IMR-90 (cell line): ENCODE results near the gene TCF7L2. TPM values are rescaled to one million over a fixed set of nuclear protein-coding genes. Genes with fewer than 3 reads are reported as not detected.

Experiments used
- ATAC-seq: fragments of 200-7000 bp; cut with Tn5 transposase; 2 replicates; pipeline ENCODE4 v1.9.1; 2020; ENCODE audit warnings: low read depth, mild to moderate bottlenecking, moderate library complexity
- BruUV-seq: library from RNA; stranded (reverse); fragments of 400-500 nt; replicated peaks from 2 replicates; lab custom pipeline; 2021; lab: Mats Ljungman, UMichigan
- CTCF ChIA-PET: fragments of 300-600 bp; formaldehyde crosslinking; extraction: SDS; loops from one replicate; lab custom pipeline; 2021; ENCODE audit warnings: antibody characterized with exemption; lab: Yijun Ruan, JAX
- POLR2A ChIA-PET: fragments of 300-600 bp; sonication (Branson Sonifier 250); formaldehyde crosslinking; loops from one replicate; lab custom pipeline; 2022; ENCODE audit warnings: antibody characterized with exemption; ENCODE audit not compliant: unreplicated experiment; lab: Charles Lee
- DNase-seq: peaks from one replicate; pipeline ENCODE4 v3.0.0; 2013
- H2AFZ ChIP-seq: replicated peaks from 2 replicates; pipeline ENCODE3; 2013; ENCODE audit warnings: low read length, mild to moderate bottlenecking; ENCODE audit not compliant: poor library complexity
- H2AK5ac ChIP-seq: 2 replicates; pipeline ENCODE4 v1.6.1; 2013; ENCODE audit warnings: low read depth, low read length, inconsistent platforms
- H2AK9ac ChIP-seq: replicated peaks from 2 replicates; pipeline ENCODE3; 2013; ENCODE audit warnings: mild to moderate bottlenecking, low read depth, low read length, moderate library complexity; ENCODE audit not compliant: poor library complexity
- H2BK120ac ChIP-seq: 2 replicates; pipeline ENCODE4 v1.6.1; 2013; ENCODE audit warnings: low read depth, low read length, inconsistent platforms
- H2BK15ac ChIP-seq: 3 replicates; pipeline ENCODE4 v1.6.1; 2013; ENCODE audit warnings: low read depth, low read length, inconsistent platforms
- H2BK20ac ChIP-seq: 2 replicates; pipeline ENCODE4 v1.6.1; 2013; ENCODE audit warnings: low read depth, mild to moderate bottlenecking, inconsistent platforms, low read length, moderate library complexity
- H2BK5ac ChIP-seq: 2 replicates; pipeline ENCODE4 v1.6.1; 2013; ENCODE audit warnings: mild to moderate bottlenecking, low read depth, low read length, inconsistent platforms; ENCODE audit not compliant: poor library complexity, severe bottlenecking
- H3K14ac ChIP-seq: replicated peaks from 2 replicates; pipeline ENCODE4 v1.6.1; 2013; ENCODE audit warnings: low read depth, low read length, inconsistent platforms
- H3K18ac ChIP-seq: 2 replicates; pipeline ENCODE4 v1.6.1; 2013; ENCODE audit warnings: low read depth, low read length, control low read depth
- H3K23ac ChIP-seq: 2 replicates; pipeline ENCODE4 v1.6.1; 2013; ENCODE audit warnings: low read depth, low read length, inconsistent platforms
- H3K27ac ChIP-seq: 2 replicates; pipeline ENCODE4 v1.5.1; 2013; ENCODE audit warnings: mild to moderate bottlenecking, control low read depth, low read length; ENCODE audit not compliant: insufficient read depth
- H3K27me3 ChIP-seq: 2 replicates; pipeline ENCODE4 v1.6.1; 2013; ENCODE audit warnings: low read length; ENCODE audit not compliant: control insufficient read depth, insufficient read depth
- H3K36me3 ChIP-seq: 2 replicates; pipeline ENCODE4 v1.6.1; 2013; ENCODE audit warnings: low read length, mixed read lengths; ENCODE audit not compliant: control insufficient read depth, insufficient read depth
- H3K4ac ChIP-seq: 2 replicates; pipeline ENCODE4 v1.6.1; 2013; ENCODE audit warnings: low read depth, low read length, inconsistent platforms
- H3K4me1 ChIP-seq: 2 replicates; pipeline ENCODE4 v1.6.1; 2013; ENCODE audit warnings: low read length, mixed read lengths; ENCODE audit not compliant: control insufficient read depth, insufficient read depth
- H3K4me2 ChIP-seq: 2 replicates; pipeline ENCODE4 v1.6.1; 2013; ENCODE audit warnings: low read depth, mild to moderate bottlenecking, control low read depth, low read length, moderate library complexity
- H3K4me3 ChIP-seq: 2 replicates; pipeline ENCODE4 v1.5.1; 2013; ENCODE audit warnings: low read depth, mild to moderate bottlenecking, control low read depth, low read length, moderate library complexity; ENCODE audit not compliant: insufficient read depth
- H3K56ac ChIP-seq: 2 replicates; pipeline ENCODE4 v1.6.1; 2013; ENCODE audit warnings: low read length, inconsistent platforms; ENCODE audit not compliant: insufficient read depth; ENCODE audit errors: extremely low read depth
- H3K79me1 ChIP-seq, 2 experiments: 2 replicates each; pipeline ENCODE4 v1.6.1; 2013; ENCODE audit warnings: low read length in 2 of 2, inconsistent platforms in 1 of 2, low read depth in 1 of 2
- H3K9ac ChIP-seq: 2 replicates; pipeline ENCODE4 v1.6.1; 2013; ENCODE audit warnings: low read depth, low read length, control low read depth
- H3K9me1 ChIP-seq: 2 replicates; pipeline ENCODE4 v1.6.1; 2013; ENCODE audit warnings: low read length, inconsistent platforms; ENCODE audit not compliant: insufficient read depth
- H3K9me3 ChIP-seq: 2 replicates; pipeline ENCODE4 v1.6.1; 2013; ENCODE audit warnings: low read length; ENCODE audit not compliant: control insufficient read depth, insufficient read depth
- H4K20me1 ChIP-seq: 2 replicates; pipeline ENCODE4 v1.6.1; 2013; ENCODE audit warnings: low read length, inconsistent platforms; ENCODE audit not compliant: insufficient read depth
- H4K5ac ChIP-seq: 2 replicates; pipeline ENCODE4 v1.6.1; 2013; ENCODE audit warnings: mild to moderate bottlenecking, low read depth, low read length, control low read depth
- H4K8ac ChIP-seq, 2 experiments: 2 replicates each; pipeline ENCODE4 v1.6.1; 2013; ENCODE audit warnings: low read depth in 2 of 2, low read length in 2 of 2, control low read depth in 1 of 2, inconsistent platforms in 1 of 2
- H4K91ac ChIP-seq: 2 replicates; pipeline ENCODE4 v1.6.1; 2013; ENCODE audit warnings: low read depth, low read length, inconsistent platforms; ENCODE audit not compliant: insufficient read depth
- CEBPB ChIP-seq: IDR thresholded peaks from 2 replicates; pipeline ENCODE4 v1.6.1; 2012; ENCODE audit warnings: low read depth, low read length, improper control_type of control experiment
- CHD1 ChIP-seq: IDR thresholded peaks from 2 replicates; pipeline ENCODE4 v1.6.1; 2012; ENCODE audit warnings: low read depth, low read length, improper control_type of control experiment
- CTCF ChIP-seq: conservative IDR thresholded peaks from 2 replicates; pipeline ENCODE4 v1.5.1; 2012; ENCODE audit warnings: mild to moderate bottlenecking, low read depth, low read length, improper control_type of control experiment
- ELK1 ChIP-seq: fragments of 150-350 bp; IDR thresholded peaks from 2 replicates; pipeline ENCODE4 v1.6.1; 2016; ENCODE audit warnings: low read depth, mild to moderate bottlenecking, low read length, moderate library complexity, borderline replicate concordance
- FOS ChIP-seq: fragments of 150-350 bp; IDR thresholded peaks from 2 replicates; pipeline ENCODE4 v1.6.1; 2016; ENCODE audit warnings: low read depth, low read length
- MAFK ChIP-seq: IDR thresholded peaks from 2 replicates; pipeline ENCODE4 v1.6.1; 2012; ENCODE audit warnings: low read depth, low read length, improper control_type of control experiment
- MAZ ChIP-seq: IDR thresholded peaks from 2 replicates; pipeline ENCODE4 v1.6.1; 2012; ENCODE audit warnings: low read depth, mild to moderate bottlenecking, low read length, improper control_type of control experiment, moderate library complexity, borderline replicate concordance
- NFE2L2 ChIP-seq: fragments of 150-350 bp; IDR thresholded peaks from 2 replicates; pipeline ENCODE4 v1.6.1; 2016; ENCODE audit warnings: low read depth, mild to moderate bottlenecking, low read length
- RAD21 ChIP-seq: IDR thresholded peaks from 2 replicates; pipeline ENCODE4 v1.6.1; 2012; ENCODE audit warnings: low read length, improper control_type of control experiment
- SMC3 ChIP-seq: fragments of 150-350 bp; IDR thresholded peaks from 2 replicates; pipeline ENCODE4 v1.6.1; 2016; ENCODE audit warnings: low read depth, mild to moderate bottlenecking, antibody characterized with exemption, low read length, moderate library complexity
- WGBS, 2 experiments: methylation state at CpG; one replicate each; pipeline versions ENCODE4 v1.1.5 to v1.1.7; 2013; ENCODE audit warnings: missing lambda C conversion rate in 2 of 2; ENCODE audit not compliant: insufficient read length in 1 of 2; ENCODE audit errors: extremely low coverage in 2 of 2; 5-methylcytosine and 5-hydroxymethylcytosine counted together
- dilution Hi-C: fragments of 300-500 bp; cut with HindIII; formaldehyde crosslinking; loops from one replicate; pipeline ENCODE4 v1.14.3; 2018; ENCODE audit warnings: low sequenced_read_pairs; ENCODE audit not compliant: unreplicated experiment
- in situ Hi-C: fragments of 300-500 bp; cut with MboI; formaldehyde crosslinking; loops from 3 replicates; pipeline ENCODE4 v1.14.3; 2019; ENCODE audit warnings: low sequenced_read_pairs, inconsistent platforms, mixed read lengths
- intact Hi-C: fragments of 100-400 bp; cut with micrococcal nuclease; formaldehyde crosslinking; loops from 2 replicates; pipeline ENCODE4 v1.10.0; 2022
- polyA plus RNA-seq, 3 experiments: library from polyadenylated mRNA; depleted of rRNA; stranded (reverse); fragments of >200 nt; gene quantifications; 2 replicates each; pipeline ENCODE4 v1.2.3, GENCODE V29; 2012; ENCODE audit warnings: low replicate concordance in 1 of 3
- total RNA-seq: library from RNA; depleted of rRNA; stranded (reverse); fragments of >200 nt; gene quantifications from 2 replicates; pipeline ENCODE4 v1.2.3, GENCODE V29; 2012

Gene TCF7L2
- total and polyA plus RNA-seq, 2 of the 4 experiments (the other 2 are of a cell fraction) = 1.3 to 12.2 TPM

GRCh38 chr10:113027230-113027573 is 77.2 kb downstream of the TCF7L2 start:
- Histone ChIP-seq H3K27ac (no peak overlapping the region), H3K14ac (0 out of 2 replicates have a peak overlapping the region, but pooled peaks have one; percentile 65), H2BK15ac (no peak overlapping the region), H2BK5ac (no peak overlapping the region), H4K8ac (no peak overlapping the region), H2BK120ac (no peak overlapping the region), H3K9me3 (no peaks in the 10 kb centered on the region), H3K9ac (no peak overlapping the region), H2AK5ac (no peak overlapping the region), H2AK9ac (no peak overlapping the region), H3K27me3 (no peaks in the 10 kb centered on the region), H3K4me1 (peaks cover 20% of the 10 kb centered on the region), H2BK20ac (no peak overlapping the region), H3K79me1 (peaks cover 35 to 73% of the 10 kb centered on the region in 2 experiments), H3K23ac (no peak overlapping the region), H3K4me3 (no peak overlapping the region), H3K4me2 (peak overlapping the region; percentile 8; the same call in 1 of the 2 replicates), H3K56ac (no peak overlapping the region), H3K9me1 (peaks cover 18% of the 10 kb centered on the region), H2AFZ (no peak overlapping the region), H4K20me1 (peaks cover 57% of the 10 kb centered on the region), H3K4ac (no peak overlapping the region), H3K18ac (no peak overlapping the region), H3K36me3 (no peaks in the 10 kb centered on the region), H4K91ac (no peak overlapping the region), H4K5ac (no peak overlapping the region)
- intact Hi-C loops = no loop called here
- TF ChIP-seq SMC3 (no peak), CEBPB (no peak), ELK1 (no peak), FOS (no peak), NFE2L2 (no peak), CTCF (no peak), CHD1 (no peak), MAFK (no peak), MAZ (no peak), RAD21 (no peak)
- CTCF ChIA-PET = no interaction called here
- dilution Hi-C loops = no loop called here
- POLR2A ChIA-PET = no interaction called here
- no CpG with 5 or more reads among the region's 2 CpGs for WGBS, 2 experiments
- no TSS peak for BruUV-seq
- ATAC-seq (no peak), DNase-seq (no peak)
- in situ Hi-C loops = no loop called here
